ENCODE results near the gene KCNIP2. TPM values are rescaled to one million over a fixed set of nuclear protein-coding genes. Genes with fewer than 3 reads are reported as not detected.
A peak's percentile ranks its signal among the peaks of the same experiment; 100 is the strongest.
"Not testable (repeated sequence)": the region's sequence is repeated elsewhere in the genome, so short reads cannot be mapped to it uniquely, and the experiment has no call there.

The KCNIP2 gene
- total RNA-seq, 4 donors from 2014 or later, result 0.32 to 1.7 (median 0.54) TPM

GRCh38 chr10:101793526-101793925, 50.1 kb downstream of the KCNIP2 start:
- H3K27me3 ChIP-seq, result no peaks in the 10 kb centered on the region
- no peak overlapping the region for H3K4me3 ChIP-seq
- H3K9me3 ChIP-seq, result no peaks in the 10 kb centered on the region
- H3K36me3 ChIP-seq, result peaks cover 81 to 100% (median 96%) of the 10 kb centered on the region in 4 donors
- no peak overlapping the region for H3K27ac ChIP-seq (replicated peaks in 1 of 4)
- intact Hi-C loops (cut with DNase I), result no loop called here
- DNase-seq (ENCODE audit: extremely low spot score), result no peak
- peaks cover 0 to 11% (median 6%) of the 10 kb centered on the region in 4 donors for H3K4me1 ChIP-seq
- TF ChIP-seq POLR2A (IDR thresholded peaks at IDR 0.05; ENCODE audit: low read depth), result no peak
- no peak for TF ChIP-seq EP300 (IDR thresholded peaks at IDR 0.05)
- TF ChIP-seq POLR2AphosphoS5 (IDR thresholded peaks at IDR 0.05), result no peak
- TF ChIP-seq CTCF (IDR thresholded peaks at IDR 0.05), result no peak
- 95% methylated on average over 12 of the region's 12 CpGs for WGBS

- DNase-seq (ENCODE audit: extremely low spot score), result no peak
- Histone ChIP-seq H3K4me1 (peaks cover 0 to 4% (median 1%) of the 10 kb centered on the region in 4 donors), H3K36me3 (peaks cover 68 to 100% (median 98%) of the 10 kb centered on the region in 4 donors), H3K27me3 (no peaks in the 10 kb centered on the region), H3K27ac (replicated peaks in 1 of 4) (no peak overlapping the region), H3K9me3 (no peaks in the 10 kb centered on the region), H3K4me3 (no peak overlapping the region)
- 91% methylated on average over 7 of the region's 7 CpGs for WGBS
- TF ChIP-seq POLR2AphosphoS5 (IDR thresholded peaks at IDR 0.05), result no peak
- TF ChIP-seq EP300 (IDR thresholded peaks at IDR 0.05), result no peak
- no peak for TF ChIP-seq CTCF (IDR thresholded peaks at IDR 0.05)
- no peak for TF ChIP-seq POLR2A (IDR thresholded peaks at IDR 0.05; ENCODE audit: low read depth)
- intact Hi-C loops (cut with DNase I), result no loop called here
These were observed 53.9 kb downstream of the KCNIP2 start for GRCh38 chr10:101789686-101790085.

- intact Hi-C loops (cut with DNase I); DNase-seq (ENCODE audit: extremely low spot score); H3K9me3 ChIP-seq; H3K27me3 ChIP-seq; H3K4me1 ChIP-seq; H3K27ac ChIP-seq (replicated peaks in 1 of 4); H3K4me3 ChIP-seq: not testable (repeated sequence)
- WGBS, result 88% methylated on average over 9 of the region's 9 CpGs
- H3K36me3 ChIP-seq, result peaks cover 65 to 100% (median 98%) of the 10 kb centered on the region in 4 donors
These were observed 54.4 kb downstream of the KCNIP2 start for GRCh38 chr10:101789231-101789630.

GRCh38 chr10:101785801-101786200, 57.8 kb downstream of the KCNIP2 start:
- intact Hi-C loops (cut with DNase I), result no loop called here

GRCh38 chr10:101784558-101784957, 59.0 kb downstream of the KCNIP2 start:
- peaks cover 32 to 57% (median 55%) of the 10 kb centered on the region in 4 donors for H3K36me3 ChIP-seq
- H3K4me1 ChIP-seq, result peaks cover 32 to 52% (median 47%) of the 10 kb centered on the region in 4 donors
- H3K27me3 ChIP-seq, result peaks cover 0 to 3% (median 2%) of the 10 kb centered on the region in 4 donors
- no peak for DNase-seq (ENCODE audit: extremely low spot score)
- H3K9me3 ChIP-seq, result no peaks in the 10 kb centered on the region
- H3K27ac ChIP-seq (replicated peaks in 1 of 4), result no peak overlapping the region
- no peak overlapping the region for H3K4me3 ChIP-seq
- 70% methylated on average over 2 of the region's 2 CpGs for WGBS
- intact Hi-C loops (cut with DNase I), result loop anchor here (5.0 kb wide), 3 partner anchors 33 to 223 kb away; partner anchors contain the start of gene OGA
- TF ChIP-seq POLR2A (IDR thresholded peaks at IDR 0.05; ENCODE audit: low read depth) (no peak), POLR2AphosphoS5 (IDR thresholded peaks at IDR 0.05) (no peak), EP300 (IDR thresholded peaks at IDR 0.05) (no peak)

More at GRCh38 chr10:101785801-101786200, 57.8 kb downstream of the KCNIP2 start:
- WGBS, result 85% methylated on average over 2 of the region's 2 CpGs
- Histone ChIP-seq H3K27me3 (no peaks in the 10 kb centered on the region), H3K36me3 (peaks cover 38 to 70% (median 68%) of the 10 kb centered on the region in 4 donors), H3K27ac (replicated peaks in 1 of 4) (no peak overlapping the region), H3K4me3 (no peak overlapping the region), H3K9me3 (no peaks in the 10 kb centered on the region), H3K4me1 (peaks cover 20 to 40% (median 34%) of the 10 kb centered on the region in 4 donors)
- TF ChIP-seq CTCF (IDR thresholded peaks at IDR 0.05) (no peak), POLR2AphosphoS5 (IDR thresholded peaks at IDR 0.05) (peak in 1 of 2 donors; percentile 9)
- no peak for DNase-seq (ENCODE audit: extremely low spot score)

GRCh38 chr10:101783736-101784118, 59.9 kb downstream of the KCNIP2 start:
- H3K9me3 ChIP-seq, result no peaks in the 10 kb centered on the region
- peaks cover 0 to 11% (median 7%) of the 10 kb centered on the region in 4 donors for H3K27me3 ChIP-seq
- peaks cover 40 to 61% (median 55%) of the 10 kb centered on the region in 4 donors for H3K4me1 ChIP-seq
- DNase-seq (ENCODE audit: extremely low spot score), result no peak
- TF ChIP-seq EP300 (IDR thresholded peaks at IDR 0.05) (no peak), POLR2AphosphoS5 (IDR thresholded peaks at IDR 0.05) (no peak), POLR2A (IDR thresholded peaks at IDR 0.05; ENCODE audit: low read depth) (no peak)
- 46% methylated on average over 7 of the region's 10 CpGs for WGBS
- H3K36me3 ChIP-seq, result peaks cover 26 to 49% (median 47%) of the 10 kb centered on the region in 4 donors
- H3K4me3 ChIP-seq, result peak overlapping the region; percentile 60 to 74 (median 64)
- H3K27ac ChIP-seq (replicated peaks in 1 of 4), result peak overlapping the region; percentile 32 to 69 (median 42)
- intact Hi-C loops (cut with DNase I), result loop anchor here (5.0 kb wide), 3 partner anchors 34 to 224 kb away; partner anchors contain the start of gene OGA

Measured in esophagus muscularis mucosa (tissue), 4 donors.